GM12878 (cell line): Measurements from ENCODE around the gene WWOX. TPM values are rescaled to one million over a fixed set of nuclear protein-coding genes. Genes with fewer than 3 reads are reported as not detected.

Experiments used
- ATAC-seq: fragments of 200-7000 bp; cut with Tn5 transposase; 3 replicates; pipeline ENCODE4 v1.9.1; 2020; ENCODE audit warnings: mild to moderate bottlenecking, moderate library complexity
- BruUV-seq: library from RNA; stranded (reverse); fragments of 400-500 nt; replicated peaks from 2 replicates; lab custom pipeline; 2021; lab: Mats Ljungman, UMichigan
- CTCF ChIA-PET: fragments of 300-600 bp; sonication (Branson Sonifier 250); formaldehyde crosslinking; extraction: SDS; loops from one replicate; lab custom pipeline; 2021; ENCODE audit warnings: inconsistent platforms; lab: Yijun Ruan, JAX
- POLR2A ChIA-PET: fragments of 350-600 bp; formaldehyde crosslinking; extraction: SDS; loops from one replicate; lab custom pipeline; 2021; ENCODE audit warnings: inconsistent platforms; lab: Charles Lee
- RAD21 ChIA-PET: fragments of 300-600 bp; sonication (Branson Sonifier 250); formaldehyde crosslinking; loops from one replicate; lab custom pipeline; 2023; ENCODE audit warnings: antibody characterized with exemption; ENCODE audit not compliant: unreplicated experiment; lab: Charles Lee
- SMC1A ChIA-PET: fragments of 300-600 bp; sonication (Branson Sonifier 250); formaldehyde crosslinking; loops from one replicate; lab custom pipeline; 2023; ENCODE audit not compliant: unreplicated experiment, uncharacterized antibody; lab: Charles Lee
- DNase-seq: peaks from one replicate; pipeline ENCODE4 v3.0.0-alpha.2; 2011; ENCODE audit warnings: low read depth, low spot score
- FAIRE-seq: peaks from 3 replicates; lab custom pipeline; 2011; peaks lifted over from hg19 to GRCh38; lab: Jason Lieb, UNC
- H2AFZ ChIP-seq: 2 replicates; pipeline ENCODE4 v1.6.0; 2011; ENCODE audit warnings: low read depth, low read length, control low read depth; ENCODE audit not compliant: control insufficient read depth
- H3K27ac ChIP-seq: 2 replicates; pipeline ENCODE4 v1.5.1; 2011; ENCODE audit warnings: control low read depth; ENCODE audit not compliant: control insufficient read depth, insufficient read depth
- H3K27me3 ChIP-seq, 2 experiments: replicated peaks in 1 of 2; 2 replicates each; pipeline versions ENCODE4 v1.6.0 to v1.6.1; 2011; ENCODE audit warnings: low read length in 1 of 2; ENCODE audit not compliant: control insufficient read depth in 2 of 2, insufficient read depth in 2 of 2
- H3K36me3 ChIP-seq, 2 experiments: 2 replicates each; pipeline ENCODE4 v1.5.1; 2011; ENCODE audit warnings: low read length in 1 of 2; ENCODE audit not compliant: control insufficient read depth in 2 of 2, insufficient read depth in 2 of 2
- H3K4me1 ChIP-seq: 2 replicates; pipeline ENCODE4 v1.6.1; 2011; ENCODE audit warnings: mild to moderate bottlenecking, low read length, moderate library complexity, mixed read lengths; ENCODE audit not compliant: control insufficient read depth, insufficient read depth
- H3K4me2 ChIP-seq: 2 replicates; pipeline ENCODE4 v1.6.0; 2011; ENCODE audit warnings: control low read depth; ENCODE audit not compliant: control insufficient read depth, insufficient read depth
- H3K4me3 ChIP-seq: fragments of 200-600 bp; sonication (generic); 2 replicates; pipeline ENCODE4 v1.5.1; 2016
- H3K79me2 ChIP-seq: 2 replicates; pipeline ENCODE4 v1.6.0; 2011; ENCODE audit warnings: low read length; ENCODE audit not compliant: control insufficient read depth, insufficient read depth
- H3K9ac ChIP-seq: 2 replicates; pipeline ENCODE4 v1.8.0; 2011; ENCODE audit warnings: low read length, control low read depth, mixed read lengths; ENCODE audit not compliant: control insufficient read depth, insufficient read depth
- H3K9me3 ChIP-seq: replicated peaks from 3 replicates; pipeline ENCODE4 v1.5.1; 2011; ENCODE audit warnings: mild to moderate bottlenecking, low read length; ENCODE audit not compliant: control insufficient read depth, insufficient read depth
- H4K20me1 ChIP-seq: 2 replicates; pipeline ENCODE4 v1.6.0; 2011; ENCODE audit not compliant: control insufficient read depth, insufficient read depth
- MYC ChIP-seq: IDR thresholded peaks from 2 replicates; pipeline ENCODE4 v1.6.1; 2011; ENCODE audit warnings: mild to moderate bottlenecking, low read length, moderate library complexity, inconsistent platforms; ENCODE audit not compliant: insufficient read depth, insufficient replicate concordance, insufficient read length, severe bottlenecking
- NFYB ChIP-seq: IDR thresholded peaks from 2 replicates; pipeline ENCODE4 v1.6.1; 2011; ENCODE audit warnings: low read depth, mild to moderate bottlenecking, low read length, improper control_type of control experiment, moderate library complexity; ENCODE audit not compliant: insufficient read depth
- SREBF2 ChIP-seq: IDR thresholded peaks from 2 replicates; pipeline ENCODE4 v1.6.1; 2012; ENCODE audit warnings: mild to moderate bottlenecking, low read length
- TCF12 ChIP-seq: IDR thresholded peaks from 2 replicates; pipeline ENCODE4 v1.6.1; 2011; ENCODE audit warnings: low read depth, mild to moderate bottlenecking, low read length
- TCF3 ChIP-seq: IDR thresholded peaks from 2 replicates; pipeline ENCODE4 v1.6.1; 2012; ENCODE audit warnings: low read depth, mild to moderate bottlenecking, low read length, borderline replicate concordance; ENCODE audit not compliant: insufficient read depth
- WGBS: methylation state at CpG from one replicate; pipeline ENCODE4 v1.1.6; 2016; ENCODE audit warnings: low lambda C conversion rate; ENCODE audit not compliant: insufficient replicate concordance, insufficient coverage; ENCODE audit errors: missing lambda C conversion rate; 5-methylcytosine and 5-hydroxymethylcytosine counted together
- in situ Hi-C: fragments of 300-500 bp; cut with MboI; formaldehyde crosslinking; loops from 9 replicates; pipeline ENCODE4 v1.14.3; 2018; ENCODE audit warnings: mixed read lengths
- intact Hi-C: fragments of 100-400 bp; cut with micrococcal nuclease; formaldehyde crosslinking; loops from one replicate; pipeline ENCODE4 v1.14.2; 2022; ENCODE audit not compliant: unreplicated experiment
- polyA plus RNA-seq, 11 experiments: library from polyadenylated mRNA; depleted of rRNA in 4 of 11; unstranded in 6 of 11; stranded (reverse) in 5 of 11; fragments of >200 nt; fragmentation: Nextera tagmentation in 4 of 11; fragmentation: Illumina TruSeq in 1 of 11; extraction: Ambion mirVana in 4 of 11; extraction: Trizol in 1 of 11; gene quantifications; 1 replicate in 1 of 11; 2 replicates in 10 of 11; pipeline versions ENCODE4 v1.2.1 to v1.2.3, GENCODE V29; 2011 to 2016; ENCODE audit warnings: inconsistent platforms in 2 of 11, missing spikeins in 2 of 11, low read depth in 1 of 11
- total RNA-seq, 4 experiments: library from RNA; depleted of rRNA in 3 of 4; stranded (reverse); fragments of >200 nt in 3 of 4; fragmentation: Illumina TruSeq in 1 of 4; extraction: Trizol in 1 of 4; gene quantifications; 2 replicates each; pipeline versions ENCODE4 v1.2.1 to v1.2.3, GENCODE V29; 2013 to 2021
- TF ChIP-seq, protein P1 (sequence below): fragments of 450-650 bp; formaldehyde crosslinking; IDR thresholded peaks from 2 replicates; pipeline ENCODE4 v1.4.0; 2020; ENCODE audit warnings: mild to moderate bottlenecking, moderate library complexity

WWOX gene
- total and polyA plus RNA-seq, 10 of the 15 experiments (the other 5 are each of a cell fraction or from before 2014, with no cell fraction given), result 2.8 to 24.4 (median 17.8) TPM

DNA sequence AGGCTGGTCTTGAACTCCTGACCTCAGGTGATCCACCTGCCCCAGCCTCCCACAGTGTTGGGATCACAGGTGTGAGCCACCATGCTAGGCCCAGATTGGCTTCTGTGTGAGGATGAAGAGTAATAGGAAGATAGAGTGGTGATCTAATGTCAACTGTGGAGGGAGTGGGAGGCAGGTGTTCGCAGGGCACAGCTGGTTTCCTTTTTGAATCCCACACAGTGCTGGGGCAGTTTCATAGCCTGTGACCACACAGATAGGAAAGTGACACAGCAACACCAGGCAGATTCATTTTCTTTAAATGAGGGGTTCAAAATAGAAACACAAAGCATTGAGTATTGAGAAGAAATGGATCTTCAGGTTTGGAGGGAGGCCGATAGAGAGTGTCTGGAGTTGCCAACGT, 540.3 kb downstream of the WWOX start:
- no peaks in the 10 kb centered on the region for H3K9me3 ChIP-seq
- ChIA-PET RAD21 (no interaction called here), POLR2A (no interaction called here), CTCF (no interaction called here), SMC1A (no interaction called here)
- H3K27ac ChIP-seq, result no peak overlapping the region
- H3K4me2 ChIP-seq, result no peak overlapping the region
- H3K36me3 ChIP-seq, result no peaks in the 10 kb centered on the region
- FAIRE-seq, result no peak
- no peaks in the 10 kb centered on the region for H4K20me1 ChIP-seq
- intact Hi-C loops (no loop called here), in situ Hi-C loops (no loop called here)
- no peak for DNase-seq
- ATAC-seq, result peak; percentile 68
- 53% methylated on average over 3 of the region's 3 CpGs for WGBS
- TF ChIP-seq TCF3, result peak; percentile 49; the same call in 1 of the 2 replicates
- TF ChIP-seq SREBF2, result no peak
- 0 out of 2 replicates have a peak, but pooled peaks have one; percentile 14 for TF ChIP-seq TCF12
- TF ChIP-seq NFYB, result no peak
- TF ChIP-seq, protein P1, sequence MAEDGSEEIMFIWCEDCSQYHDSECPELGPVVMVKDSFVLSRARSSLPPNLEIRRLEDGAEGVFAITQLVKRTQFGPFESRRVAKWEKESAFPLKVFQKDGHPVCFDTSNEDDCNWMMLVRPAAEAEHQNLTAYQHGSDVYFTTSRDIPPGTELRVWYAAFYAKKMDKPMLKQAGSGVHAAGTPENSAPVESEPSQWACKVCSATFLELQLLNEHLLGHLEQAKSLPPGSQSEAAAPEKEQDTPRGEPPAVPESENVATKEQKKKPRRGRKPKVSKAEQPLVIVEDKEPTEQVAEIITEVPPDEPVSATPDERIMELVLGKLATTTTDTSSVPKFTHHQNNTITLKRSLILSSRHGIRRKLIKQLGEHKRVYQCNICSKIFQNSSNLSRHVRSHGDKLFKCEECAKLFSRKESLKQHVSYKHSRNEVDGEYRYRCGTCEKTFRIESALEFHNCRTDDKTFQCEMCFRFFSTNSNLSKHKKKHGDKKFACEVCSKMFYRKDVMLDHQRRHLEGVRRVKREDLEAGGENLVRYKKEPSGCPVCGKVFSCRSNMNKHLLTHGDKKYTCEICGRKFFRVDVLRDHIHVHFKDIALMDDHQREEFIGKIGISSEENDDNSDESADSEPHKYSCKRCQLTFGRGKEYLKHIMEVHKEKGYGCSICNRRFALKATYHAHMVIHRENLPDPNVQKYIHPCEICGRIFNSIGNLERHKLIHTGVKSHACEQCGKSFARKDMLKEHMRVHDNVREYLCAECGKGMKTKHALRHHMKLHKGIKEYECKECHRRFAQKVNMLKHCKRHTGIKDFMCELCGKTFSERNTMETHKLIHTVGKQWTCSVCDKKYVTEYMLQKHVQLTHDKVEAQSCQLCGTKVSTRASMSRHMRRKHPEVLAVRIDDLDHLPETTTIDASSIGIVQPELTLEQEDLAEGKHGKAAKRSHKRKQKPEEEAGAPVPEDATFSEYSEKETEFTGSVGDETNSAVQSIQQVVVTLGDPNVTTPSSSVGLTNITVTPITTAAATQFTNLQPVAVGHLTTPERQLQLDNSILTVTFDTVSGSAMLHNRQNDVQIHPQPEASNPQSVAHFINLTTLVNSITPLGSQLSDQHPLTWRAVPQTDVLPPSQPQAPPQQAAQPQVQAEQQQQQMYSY (CRISPR knock-in tag), result no peak
- no peak for TF ChIP-seq MYC
- no peaks in the 10 kb centered on the region for H3K79me2 ChIP-seq
- no peak overlapping the region for H2AFZ ChIP-seq
- no peak overlapping the region for H3K9ac ChIP-seq
- no peaks in the 10 kb centered on the region for H3K4me1 ChIP-seq
- no peak overlapping the region for H3K4me3 ChIP-seq
- BruUV-seq, result no TSS peak
- no peaks in the 10 kb centered on the region for H3K27me3 ChIP-seq
